Measurements from ENCODE around the gene CDR2L.

The CDR2L gene

DNA sequence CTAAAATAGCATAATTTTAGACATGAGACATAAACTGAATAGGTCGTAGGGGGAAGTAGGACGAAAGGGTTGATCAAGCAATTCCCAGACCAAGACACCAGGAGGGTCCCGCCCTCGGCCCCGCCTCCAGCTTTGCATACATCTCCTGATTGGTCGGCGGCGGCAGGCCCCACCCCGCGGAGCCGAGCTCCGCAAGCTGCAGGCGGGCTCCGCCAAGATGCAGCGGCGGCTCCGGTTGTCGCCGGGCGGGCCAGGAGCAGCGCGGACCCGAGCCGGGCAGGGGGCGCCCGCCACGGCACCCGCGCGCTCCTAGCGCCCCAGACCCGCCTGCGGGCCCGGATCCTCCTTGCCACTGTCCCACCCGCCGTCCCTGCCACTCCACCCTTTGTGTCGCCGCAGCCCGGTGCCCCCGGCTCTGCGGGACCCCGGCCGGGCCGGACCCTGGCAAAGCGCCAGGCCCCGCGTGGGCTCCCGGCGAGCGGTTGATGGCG is at the start of gene CDR2L:
CDR2L (plus strand) TSS at position 215 of the 491 bp plus-strand sequence. CDS start 412 bp downstream, outside the sequence.
- peak; percentile 87 to 90 for DNase-seq (ENCODE audit: low read depth in 1 of 2, low spot score in 1 of 2)

GRCh38 chr17:74938194-74938950 is 49.1 kb upstream of the CDR2L start:
- no peak for DNase-seq (ENCODE audit: low read depth in 1 of 2, low spot score in 1 of 2)

GRCh38 chr17:74939534-74939933 is 47.9 kb upstream of the CDR2L start:
- no peak for DNase-seq (ENCODE audit: low read depth in 1 of 2, low spot score in 1 of 2)

DNA sequence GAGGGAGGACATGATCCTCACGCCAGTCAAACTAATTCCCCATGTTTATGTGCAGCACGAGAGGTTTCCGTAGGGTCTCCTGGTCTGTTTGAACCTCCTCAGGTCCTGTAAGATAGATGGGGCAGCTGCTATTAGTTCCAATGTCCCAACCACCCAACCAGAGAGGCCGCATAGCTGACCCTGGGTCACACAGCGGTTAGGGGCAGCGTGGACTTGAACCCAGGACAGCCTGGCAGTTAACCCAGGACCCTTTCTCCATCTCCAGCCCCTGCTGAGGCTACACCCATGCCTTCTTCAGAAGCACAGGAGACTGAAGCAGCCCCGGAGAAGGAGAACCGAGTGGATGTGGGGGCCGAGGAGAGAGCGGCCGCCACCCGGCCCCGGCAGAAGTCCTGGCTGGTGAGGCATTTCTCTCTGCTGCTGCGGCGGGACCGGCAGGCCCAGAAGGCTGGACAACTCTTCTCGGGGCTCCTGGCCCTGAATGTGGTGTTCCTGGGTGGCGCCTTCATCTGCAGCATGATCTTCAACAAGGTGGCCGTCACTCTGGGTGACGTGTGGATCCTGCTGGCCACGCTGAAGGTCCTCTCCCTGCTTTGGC is 46.2 kb upstream of the CDR2L start:
- no peak for DNase-seq (ENCODE audit: low read depth in 1 of 2, low spot score in 1 of 2)

DNA sequence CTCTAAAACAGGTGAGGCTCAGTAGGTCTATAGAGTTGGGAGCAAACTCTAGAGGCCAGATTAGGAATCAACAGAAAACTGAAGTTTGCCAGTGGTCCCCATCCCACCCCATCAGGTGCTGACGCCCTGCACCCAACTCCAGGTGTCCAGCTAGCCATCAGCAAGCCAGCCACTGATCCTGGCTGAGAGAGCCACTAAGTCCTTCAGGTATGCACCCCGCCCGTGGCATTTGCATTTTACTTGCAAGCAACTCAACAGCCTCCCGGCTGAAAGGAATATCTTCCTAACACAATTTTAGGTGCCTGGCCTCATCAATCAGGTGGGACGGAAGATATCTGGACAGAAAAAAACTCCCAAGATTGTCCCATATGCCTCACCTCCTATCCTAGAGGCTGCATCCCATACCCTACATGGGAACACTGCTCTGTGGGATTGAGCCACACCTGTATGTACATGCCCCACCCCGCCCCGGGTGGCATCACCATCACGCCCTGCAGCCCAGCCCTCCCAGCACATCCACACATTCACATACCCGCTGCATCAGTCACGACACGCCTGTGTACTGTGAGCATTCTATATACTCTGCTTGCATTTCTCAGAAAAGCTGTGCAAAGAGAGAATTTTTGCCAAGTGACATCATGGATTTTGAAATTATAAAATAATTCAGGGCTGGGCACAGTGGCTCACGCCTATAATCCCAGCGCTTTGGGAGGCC is 43.5 kb upstream of the CDR2L start:
- DNase-seq (ENCODE audit: low read depth in 1 of 2, low spot score in 1 of 2), result no peak

GRCh38 chr17:74945543-74945942 is 41.9 kb upstream of the CDR2L start:
- no peak for DNase-seq (ENCODE audit: low read depth in 1 of 2, low spot score in 1 of 2)

- DNase-seq (ENCODE audit: low read depth in 1 of 2, low spot score in 1 of 2), result no peak
Observed at GRCh38 chr17:74946641-74947040, 40.8 kb upstream of the CDR2L start.

GRCh38 chr17:74947041-74947754 is 40.2 kb upstream of the CDR2L start:
- DNase-seq (ENCODE audit: low read depth in 1 of 2, low spot score in 1 of 2), result no peak

DNA sequence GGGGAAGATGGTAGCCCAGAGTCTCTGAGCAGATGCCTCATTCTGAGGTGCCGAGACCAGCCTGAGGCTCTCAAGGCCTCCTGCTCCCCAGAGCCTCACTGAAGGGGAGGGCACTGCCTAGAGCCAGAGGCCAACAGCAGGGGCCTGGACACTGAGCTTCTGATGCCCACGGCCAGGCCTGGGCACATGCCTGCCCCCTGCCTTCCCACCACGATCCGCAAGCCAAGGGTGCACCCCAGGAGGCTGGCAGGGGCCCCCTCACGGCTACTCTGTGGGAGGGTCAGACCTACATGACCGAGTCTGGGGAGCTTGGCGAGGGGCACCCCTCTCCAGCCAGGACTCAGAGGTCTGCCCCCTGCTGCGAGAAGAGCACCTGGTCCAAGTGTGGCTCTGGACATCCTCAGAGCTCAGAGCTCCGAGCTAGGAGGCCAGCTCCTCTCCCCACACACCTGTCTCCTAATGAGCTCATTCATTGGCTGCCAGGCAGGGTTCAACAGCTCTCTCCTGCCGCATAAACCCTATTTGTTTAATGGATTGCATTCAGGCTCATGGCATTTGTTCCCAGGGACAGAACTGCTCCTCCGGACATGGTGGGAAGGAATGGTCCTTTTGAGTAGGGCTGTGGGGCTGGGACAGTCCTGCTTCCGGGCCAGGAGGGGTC is 37.8 kb upstream of the CDR2L start:
- DNase-seq (ENCODE audit: low read depth in 1 of 2, low spot score in 1 of 2), result no peak

- no peak for DNase-seq (ENCODE audit: low read depth in 1 of 2, low spot score in 1 of 2)
Observed at GRCh38 chr17:74950207-74950606, 37.2 kb upstream of the CDR2L start.

- DNase-seq (ENCODE audit: low read depth in 1 of 2, low spot score in 1 of 2), result no peak
Observed at GRCh38 chr17:74951065-74951464, 36.4 kb upstream of the CDR2L start.

DNA sequence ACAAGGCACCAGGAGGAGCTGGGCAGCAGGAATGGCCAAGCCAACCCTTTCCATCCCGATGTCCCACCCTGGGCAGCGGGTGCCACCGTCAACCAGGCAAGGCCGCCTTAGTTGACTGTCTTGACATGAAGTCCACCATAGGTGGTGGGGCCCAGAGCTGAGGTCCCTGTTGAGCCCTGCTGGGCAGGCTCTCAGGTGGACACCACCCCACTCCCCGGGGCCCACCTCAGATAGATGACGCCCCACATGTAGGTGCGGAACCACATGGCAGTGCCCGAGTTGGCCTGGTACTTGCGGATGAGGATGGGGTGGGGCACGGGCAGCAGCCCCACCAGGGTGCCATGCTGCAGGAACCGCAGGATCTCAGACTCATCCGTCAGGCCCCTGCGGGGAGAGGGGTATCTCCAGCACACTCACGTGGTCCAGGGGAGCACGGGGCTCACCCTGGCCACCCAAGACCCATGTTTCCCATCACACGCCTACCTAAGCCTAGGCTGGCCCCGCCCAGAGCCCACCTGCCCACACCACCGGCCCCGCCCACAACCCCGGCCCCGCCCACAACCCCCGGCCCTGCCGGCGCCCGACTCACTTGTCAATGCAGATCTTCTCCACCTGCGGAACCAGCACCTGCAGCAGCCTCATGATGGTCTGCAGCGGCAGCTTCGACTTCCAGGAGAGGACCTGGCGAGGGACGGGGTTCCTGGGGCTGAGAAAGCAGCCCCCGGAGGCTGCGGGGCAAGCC is 35.6 kb upstream of the CDR2L start:
- no peak for DNase-seq (ENCODE audit: low read depth in 1 of 2, low spot score in 1 of 2)

DNA sequence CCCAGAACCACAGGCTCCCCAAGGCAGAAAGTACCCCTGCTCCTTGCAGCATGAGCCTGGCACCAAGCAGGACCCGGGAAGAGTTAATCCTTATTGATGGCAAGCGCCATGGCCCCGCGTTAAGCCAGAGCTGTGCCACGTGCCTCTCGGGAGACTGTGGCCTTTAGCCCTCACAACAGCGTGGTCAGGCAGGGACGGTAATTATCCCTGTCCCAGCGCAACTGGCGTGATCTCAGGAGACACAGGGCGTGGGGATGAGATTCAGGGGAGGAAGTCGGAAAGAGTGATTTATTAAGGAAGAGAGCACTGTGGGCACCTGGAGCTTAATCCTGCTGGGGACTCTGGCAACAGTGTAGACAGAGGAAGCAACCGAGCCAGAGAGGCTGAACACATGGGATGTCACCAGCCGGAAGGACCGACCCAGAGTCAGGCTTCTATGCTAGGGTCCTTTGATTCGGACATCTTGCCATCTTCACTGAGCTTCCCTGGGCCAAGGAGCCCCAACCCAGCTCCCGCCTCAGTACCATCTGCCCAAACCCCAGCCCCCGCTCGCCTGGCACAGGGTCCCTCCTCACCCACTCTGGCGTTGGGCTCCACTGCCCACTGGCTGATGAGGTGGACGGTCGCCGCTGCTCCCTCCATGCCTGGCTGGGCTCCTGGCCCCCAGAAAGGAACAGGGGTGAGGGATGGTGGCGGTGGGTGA is 34.9 kb upstream of the CDR2L start:
- no peak for DNase-seq (ENCODE audit: low read depth in 1 of 2, low spot score in 1 of 2)

- DNase-seq (ENCODE audit: low read depth in 1 of 2, low spot score in 1 of 2), result no peak
Observed at GRCh38 chr17:74953134-74953687, 34.2 kb upstream of the CDR2L start.

DNA sequence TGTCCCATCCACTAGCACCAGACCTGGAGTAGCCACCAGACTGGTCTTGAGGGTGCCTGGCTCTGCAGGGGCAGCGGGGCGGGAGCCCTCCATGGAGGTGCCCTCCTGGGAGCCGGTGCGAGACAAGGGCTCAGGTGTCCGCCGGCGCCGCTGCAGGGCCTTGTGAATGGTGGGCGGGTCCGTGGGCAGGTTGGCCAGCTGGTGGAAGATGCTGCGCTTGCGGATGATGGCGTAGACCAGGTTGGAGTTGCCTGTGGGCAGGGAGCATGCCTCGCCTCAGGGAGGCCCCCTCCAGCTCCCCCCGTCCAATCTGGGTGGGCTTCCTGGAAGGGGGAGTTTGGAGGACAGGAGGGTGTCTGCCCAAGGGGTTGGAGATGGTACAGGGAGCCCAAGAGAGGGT is 33.3 kb upstream of the CDR2L start:
- no peak for DNase-seq (ENCODE audit: low read depth in 1 of 2, low spot score in 1 of 2)

DNA sequence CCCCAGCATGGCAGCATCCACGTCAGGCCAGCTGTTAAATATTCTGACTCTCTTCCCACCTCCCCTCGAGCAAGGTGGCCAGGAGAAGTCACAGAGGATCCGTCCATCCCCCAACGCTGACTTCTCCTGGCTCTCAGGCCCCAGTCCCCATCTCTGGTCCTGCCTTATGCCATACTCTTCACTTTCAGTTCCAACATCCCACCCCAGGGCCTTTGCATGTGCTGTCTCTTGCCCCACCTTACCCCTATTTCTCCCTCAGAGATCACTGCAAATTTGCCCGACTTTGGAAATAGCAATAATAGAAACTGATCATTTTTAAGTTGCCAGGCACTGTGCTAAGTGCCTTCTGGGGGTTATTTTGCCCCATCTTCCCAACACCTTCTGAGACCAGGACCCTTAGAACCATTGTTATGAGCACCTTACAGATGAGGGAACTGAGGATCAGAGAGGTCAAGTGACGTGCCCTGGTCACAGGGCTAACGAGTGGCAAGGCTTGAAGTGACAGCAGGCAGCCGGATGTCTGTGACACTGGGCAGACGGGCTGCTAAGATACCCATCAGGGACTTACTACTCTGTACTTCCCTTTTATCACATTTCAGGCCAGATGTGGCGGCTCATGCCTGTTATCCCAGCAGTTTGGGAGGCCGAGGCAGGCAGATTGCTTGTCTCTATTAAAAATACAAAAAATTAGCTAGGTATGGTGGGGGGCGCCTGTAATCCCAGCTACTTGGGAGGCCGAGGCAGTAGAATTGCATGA is 32.6 kb upstream of the CDR2L start:
- DNase-seq (ENCODE audit: low read depth in 1 of 2, low spot score in 1 of 2), result no peak

DNA sequence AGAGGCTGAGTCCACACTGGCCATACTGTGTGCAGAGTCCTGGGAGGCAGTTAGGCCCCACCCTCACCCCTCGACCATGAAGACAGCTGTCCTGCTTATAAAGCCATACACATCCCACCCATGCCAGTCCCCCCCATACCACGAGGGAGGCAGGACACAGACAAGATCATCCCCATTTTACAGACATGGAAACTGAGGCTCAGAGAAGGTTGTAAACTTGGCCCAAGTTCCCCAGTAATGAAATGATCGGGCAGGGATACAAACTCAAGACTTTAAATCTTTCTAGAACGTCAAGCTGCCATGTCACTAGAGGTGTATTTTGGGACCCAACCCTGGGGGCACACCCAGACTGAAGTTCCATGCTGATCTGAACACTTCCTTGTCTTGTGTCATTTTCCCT is 31.3 kb upstream of the CDR2L start:
- no peak for DNase-seq (ENCODE audit: low read depth in 1 of 2, low spot score in 1 of 2)

DNA sequence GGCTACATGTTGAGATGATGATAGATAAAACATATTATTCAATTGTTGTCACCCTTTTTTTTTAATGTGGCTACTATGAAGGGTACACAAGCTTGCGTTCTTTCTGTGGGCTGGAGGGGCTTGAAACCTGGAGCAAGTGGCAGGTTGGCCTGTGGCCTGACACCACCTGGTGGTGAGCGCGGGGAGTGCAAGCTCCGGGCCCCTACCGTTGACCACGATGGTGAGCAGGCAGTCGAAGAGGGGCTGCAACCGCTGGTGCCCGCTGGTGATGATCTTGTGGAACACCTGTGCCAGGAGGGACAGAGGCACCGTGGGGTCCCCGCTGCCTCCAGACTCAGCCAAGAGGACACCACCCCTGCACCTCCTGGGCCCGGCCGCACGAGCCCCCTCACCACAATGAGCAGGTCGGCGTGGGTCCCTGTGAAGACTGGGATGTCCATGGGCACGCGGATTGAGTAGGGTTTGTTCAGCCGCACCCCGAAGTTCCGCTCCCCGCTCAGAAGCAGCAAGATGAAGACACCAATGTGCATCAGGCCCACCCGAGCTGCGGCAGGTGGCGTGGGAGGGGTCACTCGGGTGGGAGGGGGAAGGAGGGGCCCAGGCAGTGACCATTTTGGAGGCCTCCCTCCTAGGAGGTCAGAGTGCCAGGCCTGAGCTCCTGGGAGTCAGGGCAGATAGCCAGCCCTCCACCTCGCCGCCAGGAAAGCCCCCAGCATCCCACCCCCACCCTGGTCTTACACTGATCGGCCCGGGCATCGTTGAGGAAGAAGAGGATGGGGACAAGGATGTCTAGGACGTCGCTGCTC is 29.3 kb upstream of the CDR2L start:
- DNase-seq (ENCODE audit: low read depth in 1 of 2, low spot score in 1 of 2), result peak; percentile 58 to 75

Data from stimulated activated CD4-positive, alpha-beta T cell treated with anti-CD3 and anti-CD28 coated beads, Interleukin-15, amount 100 ng/mL, for 1 hour (primary cell).